Testis (tissue), 2 donors: ENCODE data around the gene IL17RB.

Experiments used
- POLR2A ChIP-seq: fragments of 450-650 bp; IDR thresholded peaks from one replicate; pipeline ENCODE4 v1.6.1; 2017; ENCODE audit warnings: antibody characterized with exemption, mild to moderate bottlenecking, moderate library complexity
- TF ChIP-seq, protein P1 (sequence below), 3 experiments: fragments of 450-650 bp in 2 of 3; fragments of 200-600 bp in 1 of 3; sonication (generic) in 1 of 3; IDR thresholded peaks; one replicate each; pipeline ENCODE4 v1.5.1; 2016 to 2019; ENCODE audit warnings: antibody characterized with exemption in 3 of 3, mild to moderate bottlenecking in 2 of 3, moderate library complexity in 1 of 3

DNA sequence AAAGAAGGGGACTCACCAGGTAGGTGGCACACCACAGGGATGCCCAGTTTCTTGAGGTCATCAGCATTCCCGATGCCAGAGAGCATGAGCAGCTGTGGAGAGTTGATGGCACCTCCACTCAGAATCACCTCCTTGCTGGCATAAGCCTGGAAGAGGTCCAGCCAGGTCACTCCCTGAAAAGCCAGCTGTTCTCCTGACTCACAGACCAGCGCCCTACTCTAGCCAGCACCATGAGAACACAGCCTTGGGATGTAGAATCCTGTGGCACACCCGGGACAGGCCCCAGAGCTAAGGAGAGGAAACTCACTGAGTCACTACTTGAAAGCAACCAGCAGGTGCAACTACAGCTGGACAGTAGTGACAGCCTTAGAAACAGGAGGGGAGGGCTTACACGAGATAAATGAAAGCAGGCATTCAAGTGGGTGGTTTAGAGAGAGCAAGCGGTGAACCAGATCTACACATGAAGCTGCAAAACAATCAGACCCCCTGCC, 24.7 kb upstream of the IL17RB start:
- TF ChIP-seq, protein P1, sequence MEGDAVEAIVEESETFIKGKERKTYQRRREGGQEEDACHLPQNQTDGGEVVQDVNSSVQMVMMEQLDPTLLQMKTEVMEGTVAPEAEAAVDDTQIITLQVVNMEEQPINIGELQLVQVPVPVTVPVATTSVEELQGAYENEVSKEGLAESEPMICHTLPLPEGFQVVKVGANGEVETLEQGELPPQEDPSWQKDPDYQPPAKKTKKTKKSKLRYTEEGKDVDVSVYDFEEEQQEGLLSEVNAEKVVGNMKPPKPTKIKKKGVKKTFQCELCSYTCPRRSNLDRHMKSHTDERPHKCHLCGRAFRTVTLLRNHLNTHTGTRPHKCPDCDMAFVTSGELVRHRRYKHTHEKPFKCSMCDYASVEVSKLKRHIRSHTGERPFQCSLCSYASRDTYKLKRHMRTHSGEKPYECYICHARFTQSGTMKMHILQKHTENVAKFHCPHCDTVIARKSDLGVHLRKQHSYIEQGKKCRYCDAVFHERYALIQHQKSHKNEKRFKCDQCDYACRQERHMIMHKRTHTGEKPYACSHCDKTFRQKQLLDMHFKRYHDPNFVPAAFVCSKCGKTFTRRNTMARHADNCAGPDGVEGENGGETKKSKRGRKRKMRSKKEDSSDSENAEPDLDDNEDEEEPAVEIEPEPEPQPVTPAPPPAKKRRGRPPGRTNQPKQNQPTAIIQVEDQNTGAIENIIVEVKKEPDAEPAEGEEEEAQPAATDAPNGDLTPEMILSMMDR (IDR thresholded peaks at IDR 0.05), result no peak
- no peak for TF ChIP-seq POLR2A
